Stimulated activated CD8-positive, alpha-beta memory T cell treated with anti-CD3 and anti-CD28 coated beads, Interleukin-15, amount 100 ng/mL, for 24 hours (primary cell): ENCODE measurements around the gene NME3.
A peak's percentile ranks its signal among the peaks of the same experiment; 100 is the strongest.
"Not testable (repeated sequence)": the region's sequence is repeated elsewhere in the genome, so short reads cannot be mapped to it uniquely, and the experiment has no call there.

Source experiments
- DNase-seq: peaks from one replicate; pipeline ENCODE4 v3.0.0-alpha.2; 2020; ENCODE audit warnings: low read depth

Gene NME3

DNA sequence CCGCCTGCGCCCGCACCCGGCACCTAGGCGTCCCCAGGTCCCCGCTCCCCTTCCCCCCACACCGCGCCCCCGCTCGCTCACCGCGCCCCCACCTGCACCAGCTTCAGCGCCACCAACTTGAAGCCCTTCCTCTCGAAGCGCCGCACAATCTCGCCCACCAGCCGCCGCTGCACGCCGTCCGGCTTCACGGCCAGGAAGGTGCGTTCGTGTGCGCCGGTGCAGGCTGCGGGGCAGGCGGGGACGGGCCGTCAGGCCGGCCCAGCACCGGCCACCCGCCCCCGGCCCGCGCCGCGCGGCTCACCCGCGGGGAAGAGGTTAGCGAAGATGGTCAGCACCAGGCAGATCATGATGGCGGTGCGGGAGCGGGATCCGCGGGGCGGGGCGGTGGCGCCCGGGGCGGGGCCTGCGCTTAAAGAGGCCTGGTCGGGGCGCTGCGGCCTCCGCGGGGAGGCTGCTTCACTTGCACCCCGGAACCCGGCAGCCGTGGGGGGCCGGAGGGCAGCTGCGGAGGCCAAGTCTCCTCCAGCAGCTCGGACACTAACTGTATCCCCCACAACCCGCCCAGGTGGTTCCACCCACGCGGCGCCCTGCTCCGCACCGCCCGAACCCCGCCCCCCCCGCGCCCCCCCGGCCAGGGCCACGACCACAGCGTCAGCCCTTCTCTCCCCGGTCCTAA lies at the start of gene NME3:
NME3 (minus strand) TSS at position 356 of the 676 bp plus-strand sequence; CDS start at position 347, 9 bp downstream.
- peak; percentile 59 for DNase-seq

DNA sequence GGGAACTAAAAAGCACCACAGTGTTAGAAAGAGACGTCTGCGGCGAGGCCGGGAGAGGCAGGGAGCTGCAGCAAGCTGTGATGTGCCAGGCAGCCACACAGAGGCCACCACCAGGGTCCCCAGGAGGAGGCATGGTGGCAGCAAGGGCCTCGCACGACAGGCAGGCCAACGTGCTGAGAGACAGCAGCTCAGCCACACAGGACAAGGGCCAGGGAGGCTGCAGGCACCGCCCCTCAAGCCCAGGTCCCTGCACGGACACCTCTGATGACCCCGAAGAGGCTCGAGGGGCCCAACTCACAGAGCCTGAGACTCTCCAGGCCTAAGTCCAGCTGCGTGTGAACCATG lies 49.6 kb upstream of the NME3 start:
- DNase-seq, result no peak

DNA sequence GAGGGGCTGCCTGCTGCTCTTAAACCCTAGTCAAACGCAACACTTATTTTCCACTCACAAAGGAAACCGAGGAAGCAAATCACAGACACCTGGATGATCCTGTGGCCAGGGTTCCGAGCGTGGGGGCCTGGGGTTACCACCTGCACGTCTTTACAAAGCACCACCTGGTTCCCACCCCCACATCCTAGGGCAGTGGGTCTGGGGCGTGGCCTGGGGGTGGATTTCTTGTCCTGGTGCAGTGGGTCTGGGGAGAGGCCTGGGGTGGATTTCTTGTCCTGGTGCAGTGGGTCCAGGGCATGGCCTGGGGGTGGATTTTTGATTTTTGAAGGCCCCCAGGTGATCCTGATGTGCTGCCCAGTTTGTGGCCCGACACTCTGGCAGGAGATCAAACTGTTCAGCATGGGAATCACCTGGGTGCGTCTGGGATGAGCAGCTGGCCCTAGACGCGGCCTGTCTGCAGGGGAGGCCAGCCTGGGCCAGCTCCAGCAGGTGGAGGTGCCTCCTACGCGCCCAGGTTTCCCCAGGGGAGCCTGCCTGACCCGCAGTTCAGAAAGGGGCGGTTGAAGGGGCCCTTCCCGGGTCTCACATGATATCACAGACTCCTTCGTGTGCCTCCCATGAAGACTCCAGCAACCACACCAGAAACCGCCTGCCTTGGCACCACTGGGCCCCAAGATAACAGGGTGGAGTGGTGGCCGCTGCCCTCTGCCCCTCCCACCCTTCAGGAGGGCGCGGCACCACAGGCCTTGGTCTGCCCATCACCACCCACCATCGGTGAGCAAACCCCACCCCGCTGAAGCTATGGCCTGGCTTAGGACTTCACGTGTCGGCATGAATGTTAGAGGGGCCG lies 49.0 kb upstream of the NME3 start:
- no peak for DNase-seq

DNA sequence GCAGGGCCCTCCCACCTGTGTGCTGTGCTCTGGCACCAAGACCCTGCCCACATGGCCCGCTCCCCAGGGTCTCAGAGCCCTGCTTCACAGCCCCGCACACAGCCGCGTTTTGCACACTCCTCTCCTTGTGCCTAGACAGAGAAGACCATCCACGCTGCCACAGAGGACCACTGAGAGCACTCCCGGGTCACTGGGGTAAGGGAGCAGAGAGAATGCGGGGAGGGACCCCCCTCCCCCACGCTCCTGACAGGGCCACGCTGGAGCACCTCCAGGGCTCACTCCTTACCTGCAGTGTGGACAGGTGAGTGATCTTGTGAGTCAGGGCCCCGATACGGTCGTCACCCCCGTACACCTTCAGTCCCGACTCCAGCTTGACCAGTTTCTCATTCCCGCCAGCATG lies 48.3 kb upstream of the NME3 start:
- DNase-seq, result no peak

DNA sequence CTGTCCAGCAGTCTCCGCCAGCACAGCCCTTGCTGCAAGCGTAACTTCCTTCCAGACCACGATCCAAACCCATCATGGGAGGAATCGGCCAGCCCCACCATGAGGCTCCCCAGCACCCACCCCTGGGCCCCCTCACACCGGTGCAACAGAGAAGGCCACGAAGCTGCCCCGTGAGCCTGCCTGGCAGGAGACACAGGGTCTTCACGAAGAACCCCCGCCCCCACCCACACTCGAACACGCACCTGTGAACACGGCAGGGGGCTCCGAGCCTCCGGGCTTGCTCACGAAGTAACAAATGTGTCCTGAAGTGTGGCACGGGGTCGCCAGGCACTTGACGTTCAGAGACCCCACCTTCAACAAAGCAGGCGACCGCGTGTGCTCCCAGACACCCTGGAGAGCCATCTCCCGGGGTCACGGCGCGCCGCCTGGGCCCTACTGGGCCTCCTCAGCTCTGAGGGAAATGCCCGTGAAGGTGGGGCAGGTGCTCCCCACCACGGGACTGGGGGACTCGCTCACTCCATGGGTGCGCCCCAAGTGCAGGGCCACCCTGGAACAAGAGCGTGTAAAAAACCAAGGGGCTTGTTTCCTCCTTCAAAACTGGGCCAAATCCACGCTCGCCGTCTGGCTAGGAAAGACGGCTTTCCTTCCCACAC lies 47.7 kb upstream of the NME3 start:
- DNase-seq, result no peak

DNA sequence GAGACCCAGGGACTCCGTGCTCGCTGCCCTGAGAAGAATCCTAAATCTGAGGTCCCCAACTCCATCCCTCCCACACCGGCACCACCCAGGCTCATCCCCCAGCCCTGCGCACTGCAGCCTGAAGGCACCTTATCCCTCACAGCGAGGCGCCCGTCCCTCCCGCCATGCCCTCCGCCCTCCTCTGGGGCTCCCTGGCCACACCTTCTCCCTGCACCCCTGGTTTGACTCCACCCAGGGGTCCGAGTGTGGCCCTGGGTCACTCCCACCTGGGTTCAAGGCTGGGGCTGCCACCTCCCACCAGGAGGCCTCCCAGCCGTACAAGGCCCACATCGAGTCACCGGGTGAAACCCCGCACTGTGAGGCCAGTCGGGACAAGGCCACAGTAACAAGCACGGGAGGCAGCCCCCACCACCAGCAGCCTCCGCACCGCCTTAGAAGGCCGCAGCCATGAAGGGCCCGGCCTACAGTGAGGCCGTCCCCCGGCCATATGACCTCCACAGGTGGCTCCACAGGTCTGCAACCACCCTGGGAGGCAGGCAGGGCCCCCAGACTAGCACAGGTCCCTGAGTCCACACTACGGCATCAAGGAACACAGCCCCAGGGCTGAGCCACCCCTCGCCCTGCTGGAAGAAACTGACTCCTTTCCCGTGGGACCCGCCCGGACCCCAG lies 47.0 kb upstream of the NME3 start:
- no peak for DNase-seq

DNA sequence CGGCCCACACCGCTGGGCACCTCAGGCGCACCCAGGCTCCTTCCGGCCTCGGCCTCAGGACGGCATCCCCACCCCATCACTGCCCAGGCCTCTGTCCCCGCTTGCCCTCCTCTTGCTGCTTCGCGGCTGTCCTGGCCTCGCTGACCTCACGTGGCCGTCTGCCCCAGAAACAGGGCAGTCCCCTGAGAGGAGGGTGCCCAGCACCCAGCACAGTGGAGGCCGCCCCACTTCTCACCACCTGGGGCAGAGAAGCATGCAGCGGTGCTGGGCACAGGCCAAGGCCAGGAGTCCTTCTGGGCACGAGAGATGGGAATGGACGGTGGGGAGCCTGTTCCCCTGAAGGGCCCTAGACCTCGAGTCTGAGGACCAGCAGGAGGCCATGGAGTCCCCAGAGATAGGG lies 46.4 kb upstream of the NME3 start:
- no peak for DNase-seq

DNA sequence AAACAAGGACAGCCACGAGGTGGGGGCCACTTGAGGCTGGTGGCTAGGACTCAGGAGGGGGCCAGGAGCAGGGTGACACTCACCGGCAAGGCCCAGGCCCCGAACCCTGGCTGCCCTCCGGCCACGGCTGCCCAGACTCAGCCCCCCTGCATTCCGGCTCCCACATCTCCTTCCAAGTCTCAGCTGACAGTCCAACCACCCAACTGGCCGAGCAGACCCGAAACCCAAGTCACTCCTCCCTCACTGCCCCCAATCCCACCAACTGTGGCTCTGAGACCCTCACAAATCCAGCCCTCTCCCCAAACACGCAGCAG lies 45.9 kb upstream of the NME3 start:
- no peak for DNase-seq

DNA sequence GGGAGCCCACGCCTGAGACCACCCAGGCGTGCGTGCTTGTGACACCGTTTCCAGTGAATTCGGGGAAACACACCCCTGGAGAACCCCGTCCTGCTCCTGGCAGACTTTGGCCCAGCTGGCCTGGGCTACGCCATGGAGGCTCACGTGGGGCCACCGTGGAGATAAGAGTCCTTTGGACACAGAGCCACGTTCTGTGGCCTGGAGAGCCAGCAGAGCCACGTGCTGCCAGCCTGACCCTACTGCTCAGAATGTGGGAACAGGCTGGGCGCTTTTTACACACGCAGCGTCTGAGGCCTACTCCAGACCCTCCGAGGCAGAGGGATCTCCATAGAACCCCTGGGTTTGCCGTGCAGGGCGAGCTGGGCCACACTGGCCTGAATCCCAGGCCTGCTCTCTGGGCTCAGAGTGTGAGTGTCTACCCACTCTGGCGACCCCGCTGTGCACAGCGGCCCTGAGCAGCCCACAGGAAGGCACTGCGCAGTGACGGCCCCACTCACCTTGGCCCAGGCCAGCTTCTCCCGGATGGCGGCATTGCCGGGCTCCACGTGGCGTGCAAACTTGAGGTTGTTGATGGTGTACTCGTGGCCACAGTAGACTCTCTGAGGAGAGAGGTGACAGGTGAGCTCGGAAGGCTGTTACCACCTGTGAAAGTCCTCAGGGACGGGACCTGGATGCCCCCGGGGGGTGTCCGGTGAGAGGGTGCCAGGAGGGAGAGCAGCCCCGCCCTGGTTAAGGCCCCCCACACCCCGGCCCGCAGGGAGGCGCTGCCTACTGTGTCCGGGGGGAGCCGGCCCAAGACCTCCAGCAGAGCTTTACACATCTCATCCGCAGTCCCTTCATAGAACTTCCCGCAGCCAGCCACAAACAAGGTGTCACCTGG lies 45.3 kb upstream of the NME3 start:
- DNase-seq, result no peak

DNA sequence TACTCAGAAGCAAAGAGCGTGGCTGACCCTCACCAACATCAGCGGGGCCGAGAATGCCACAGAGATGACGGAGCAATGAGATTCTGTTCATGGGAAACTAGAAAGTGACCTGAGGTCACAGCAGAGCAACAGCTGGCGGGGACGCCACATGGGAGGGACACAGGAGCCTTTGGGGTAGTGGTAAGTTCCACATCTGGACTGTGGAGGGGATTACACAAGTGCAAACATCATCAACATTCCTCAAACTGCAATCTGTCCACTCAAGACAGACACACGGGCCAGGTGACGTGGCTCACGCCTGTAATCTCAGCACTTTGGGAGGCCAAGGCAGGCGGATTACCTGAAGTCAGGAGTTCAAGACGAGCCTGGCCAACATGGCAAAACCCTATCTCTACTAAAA lies 44.1 kb upstream of the NME3 start:
- no peak for DNase-seq

DNA sequence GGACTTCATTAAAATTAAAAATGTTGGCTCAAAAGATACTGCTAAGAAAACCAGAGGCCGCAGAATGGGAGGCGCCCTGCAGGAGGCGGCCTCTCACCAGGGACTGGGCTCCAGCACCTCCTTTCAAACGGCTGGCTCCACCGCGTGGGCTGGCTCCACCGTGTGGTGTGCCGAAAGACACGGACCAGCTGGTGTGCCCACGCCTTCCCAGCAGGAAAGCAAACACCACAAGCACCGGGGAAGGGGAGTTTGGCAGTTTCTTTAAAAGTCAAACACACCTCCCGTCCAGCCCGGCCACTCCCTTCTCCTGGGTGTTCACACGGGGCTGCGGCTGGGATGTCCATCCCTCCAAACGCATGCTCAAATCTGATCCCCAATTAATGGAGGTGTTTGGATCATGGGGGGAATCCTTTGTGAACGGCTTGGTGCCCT lies 41.4 kb upstream of the NME3 start:
- DNase-seq, result no peak

DNA sequence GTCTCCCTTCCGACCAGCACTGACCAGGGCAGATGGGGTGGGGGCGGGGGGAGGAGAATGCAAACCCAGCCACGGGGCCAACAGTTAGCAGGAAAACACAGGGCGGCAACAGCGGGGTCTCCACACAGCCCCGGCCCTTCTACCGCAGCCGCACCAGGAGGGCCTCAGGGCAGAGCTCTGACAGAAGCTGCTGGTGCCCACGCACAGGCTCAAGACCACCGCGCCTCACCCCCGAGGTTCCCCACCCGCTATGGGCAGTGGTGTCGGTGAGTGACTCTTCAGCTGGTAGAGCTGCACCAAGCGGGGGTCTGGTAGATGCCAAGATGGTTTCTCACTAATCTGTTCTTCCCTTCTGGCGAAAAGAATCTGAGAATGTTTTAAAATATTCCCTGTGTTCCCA lies 39.2 kb upstream of the NME3 start:
- no peak for DNase-seq

DNA sequence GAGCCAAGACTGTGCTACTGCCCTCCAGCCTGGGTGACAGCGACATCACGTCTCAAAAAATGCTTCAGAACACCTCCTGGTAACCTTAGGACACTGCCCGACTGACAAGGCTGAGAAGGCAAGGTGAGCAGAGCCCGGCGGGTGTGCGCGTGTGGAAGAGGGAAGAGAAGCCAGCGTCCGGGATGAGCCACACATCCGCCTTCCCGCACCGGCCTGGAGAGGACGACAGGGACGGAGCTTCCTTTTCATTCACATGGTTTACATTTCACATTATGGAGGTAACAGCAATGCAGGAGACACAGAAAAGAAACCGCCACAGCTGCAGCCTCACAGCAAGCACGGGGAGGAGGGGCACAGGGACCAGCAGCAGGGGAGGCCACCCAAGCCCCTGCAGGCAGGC lies 38.8 kb upstream of the NME3 start:
- no peak for DNase-seq

DNA sequence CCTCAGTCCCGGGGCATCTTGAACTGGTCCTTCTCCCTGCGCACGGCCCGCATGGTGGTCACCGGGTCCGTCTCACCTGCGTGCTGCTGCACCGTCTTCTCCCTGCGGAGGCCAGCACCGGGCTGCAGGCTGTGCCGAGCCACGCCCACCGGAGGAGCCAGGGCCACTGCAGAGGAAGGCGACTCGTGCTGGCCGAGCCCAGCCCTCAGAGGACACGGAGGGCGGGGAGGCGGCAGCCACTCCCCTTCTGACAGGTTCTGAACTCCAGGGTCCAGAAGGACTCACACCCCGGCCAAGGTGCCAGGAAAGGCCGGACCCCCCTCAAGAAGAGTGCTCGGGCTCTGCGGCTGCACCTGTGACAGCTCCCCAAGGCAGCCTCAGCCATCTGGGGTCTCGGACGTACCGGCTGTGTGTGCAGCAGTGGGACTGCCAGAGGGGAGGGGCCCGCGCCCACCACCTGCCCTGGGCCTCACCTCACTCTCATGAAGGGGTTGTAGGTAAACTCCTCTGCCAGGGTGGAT lies 38.0 kb upstream of the NME3 start:
- DNase-seq, result no peak

DNA sequence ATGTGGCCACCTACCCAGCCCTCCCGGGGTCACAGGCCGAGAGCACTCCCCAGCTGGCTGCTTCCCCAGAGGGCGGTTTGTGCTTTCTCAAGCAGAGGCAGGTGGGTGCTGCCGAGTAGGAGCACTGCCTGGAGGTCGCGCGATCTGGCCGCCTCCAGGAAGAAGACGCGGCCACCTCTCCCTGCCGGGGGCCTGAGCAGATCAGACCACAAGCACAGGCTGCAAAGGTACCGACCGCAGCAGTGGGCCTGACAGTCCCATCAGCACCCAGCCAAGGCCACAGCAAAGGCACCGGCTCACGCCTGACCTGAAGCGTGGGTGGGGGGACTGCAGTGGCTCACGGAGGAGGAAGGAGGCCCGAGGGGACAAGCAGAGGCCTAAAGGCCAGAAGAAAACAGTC lies 37.3 kb upstream of the NME3 start:
- no peak for DNase-seq

DNA sequence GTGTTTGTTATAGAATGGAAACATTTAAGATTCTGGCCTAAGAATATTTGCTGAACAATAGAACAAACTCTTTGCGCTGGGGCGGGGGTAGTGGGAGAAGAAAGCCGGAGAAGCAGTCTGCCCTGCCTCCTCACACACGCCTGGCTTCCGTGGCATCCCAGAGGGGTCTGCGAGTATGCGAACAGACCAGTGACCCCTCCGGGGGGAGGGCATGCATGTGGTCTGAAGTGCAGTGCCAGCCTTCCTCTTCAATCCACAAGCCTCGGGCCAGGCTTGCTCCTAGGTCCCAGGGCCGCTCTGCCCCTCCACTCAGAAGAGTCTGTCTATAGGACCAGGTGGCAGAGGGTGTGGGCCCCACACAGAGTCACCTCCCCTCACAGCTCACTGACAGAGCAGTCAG lies 36.3 kb upstream of the NME3 start:
- no peak for DNase-seq

DNA sequence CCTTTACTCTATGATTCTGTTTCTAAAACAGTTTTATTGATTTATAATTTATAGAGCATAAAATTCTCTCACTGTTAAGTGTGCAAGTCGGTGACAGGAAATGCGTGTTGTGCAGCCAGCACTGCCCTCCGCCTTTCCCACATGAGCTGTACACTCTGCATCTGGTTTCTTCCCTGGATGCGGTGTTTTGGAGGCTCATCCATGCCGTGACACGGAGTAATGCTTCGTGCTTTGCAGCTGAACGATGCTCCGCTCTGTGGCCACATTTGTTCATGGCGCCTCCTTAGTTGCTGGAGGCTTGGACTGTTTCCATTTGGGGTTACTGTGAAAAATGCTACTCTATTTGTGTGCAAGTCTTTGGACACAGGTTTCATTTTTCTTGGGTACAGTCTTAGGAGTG lies 29.4 kb upstream of the NME3 start:
- no peak for DNase-seq

DNA sequence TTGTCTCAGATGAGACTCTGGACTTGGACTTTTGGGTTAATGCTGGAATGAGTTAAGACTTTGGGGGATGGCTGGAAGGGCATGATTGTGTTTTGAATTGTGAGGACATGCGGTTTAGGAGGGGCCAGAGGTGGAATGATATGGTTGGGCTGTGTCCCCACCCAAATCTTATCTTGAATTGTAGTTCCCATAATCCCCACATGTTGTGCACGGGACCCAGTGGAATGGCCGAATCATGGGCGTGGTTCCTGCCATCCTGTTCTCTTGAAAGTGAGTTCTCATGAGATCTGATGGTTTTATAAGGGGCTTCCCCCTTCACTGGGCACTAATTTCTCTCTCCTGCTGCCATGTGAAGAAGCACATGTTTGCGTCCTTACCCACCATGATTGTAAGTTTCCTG lies 27.9 kb upstream of the NME3 start:
- not testable (repeated sequence) for DNase-seq

DNA sequence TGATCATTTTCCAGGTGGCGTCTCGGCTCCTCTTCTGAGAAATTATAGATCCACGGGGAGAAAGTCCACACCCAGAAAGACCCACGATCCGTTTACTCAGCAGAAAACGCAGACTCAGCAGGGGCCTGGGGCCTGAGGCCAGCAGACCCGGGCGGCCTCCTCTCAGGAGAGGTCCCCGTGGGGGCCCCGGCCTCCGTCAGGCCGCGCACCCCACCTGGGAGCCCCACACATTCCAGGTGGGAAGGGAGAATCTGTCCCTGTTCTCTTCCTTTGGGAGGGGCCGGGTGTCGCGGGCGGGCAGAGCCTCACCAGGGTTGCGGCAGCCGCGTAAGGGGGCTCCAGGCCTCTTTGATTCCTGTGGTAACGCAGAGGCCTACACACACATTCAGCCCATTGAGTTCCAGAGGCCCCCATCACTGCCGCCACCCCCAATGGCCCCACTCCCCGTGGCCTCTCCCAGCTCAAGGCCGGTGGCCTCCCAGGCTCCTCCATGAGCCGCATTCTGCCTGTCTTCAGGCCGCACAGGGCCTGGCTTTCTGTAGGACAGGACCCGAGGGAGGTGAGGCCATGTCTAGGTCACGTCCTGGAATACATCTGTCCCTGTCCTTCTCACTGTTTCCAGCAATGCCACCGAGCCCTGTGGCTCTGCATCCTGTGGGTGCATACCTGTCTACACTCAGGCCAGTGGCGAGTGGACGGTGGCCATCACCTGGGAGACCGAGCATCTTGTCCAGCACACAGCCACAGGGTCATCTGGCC lies 23.7 kb upstream of the NME3 start:
- DNase-seq, result no peak

DNA sequence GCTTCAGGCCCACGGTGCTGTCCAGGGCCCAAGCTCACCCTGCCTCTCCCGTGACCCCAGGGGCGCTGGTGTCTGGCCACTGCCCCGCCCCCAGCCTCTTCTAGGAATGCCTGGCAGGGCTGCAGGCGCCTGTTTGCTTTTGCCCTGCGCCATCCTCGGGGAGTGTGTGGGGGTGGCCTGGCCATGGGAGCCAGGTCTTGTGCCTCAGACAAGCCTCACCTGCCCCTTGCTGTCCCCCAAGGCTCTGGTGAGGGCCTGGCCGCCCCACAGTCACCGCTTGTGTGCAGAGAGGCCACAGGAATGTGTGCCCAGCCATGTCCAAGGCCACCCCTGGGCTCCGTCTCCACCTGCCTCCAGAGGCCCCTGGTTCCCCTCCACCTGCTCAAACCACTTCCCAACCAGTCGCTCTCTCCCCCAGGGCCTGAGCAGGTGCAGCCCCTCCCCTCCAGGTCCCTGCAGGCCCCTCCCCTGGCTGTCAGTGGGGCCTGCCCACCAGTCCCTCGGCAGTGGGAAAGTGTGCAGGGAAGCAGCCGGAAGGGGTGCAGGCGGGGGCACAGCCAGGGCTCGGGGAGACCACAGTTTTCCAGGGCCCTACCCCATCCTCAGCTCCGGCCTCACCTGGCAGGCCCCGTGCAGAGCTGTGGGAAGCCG lies 23.0 kb upstream of the NME3 start:
- DNase-seq, result no peak
